HepG2 (cell line): Measurements from ENCODE around the gene PLAA. TPM values are rescaled to one million over a fixed set of nuclear protein-coding genes. Genes with fewer than 3 reads are reported as not detected.

Experiments used
- DNMT3B ChIP-seq: conservative IDR thresholded peaks from 2 replicates; pipeline ENCODE4 v1.6.1; 2016; ENCODE audit warnings: missing biosample characterization, control low read depth
- ETV5 ChIP-seq: IDR thresholded peaks from 2 replicates; pipeline ENCODE4 v1.6.1; 2018; ENCODE audit warnings: missing biosample characterization, missing genetic modification reagents, inconsistent platforms, borderline replicate concordance
- HMG20A ChIP-seq: IDR thresholded peaks from 2 replicates; pipeline ENCODE4 v1.6.1; 2016; ENCODE audit warnings: borderline replicate concordance
- KLF12 ChIP-seq: sonication (generic); formaldehyde crosslinking; IDR thresholded peaks from 2 replicates; pipeline ENCODE4 v1.4.0; 2020; ENCODE audit warnings: missing genetic modification reagents, borderline replicate concordance
- MAF1 ChIP-seq: sonication (generic); formaldehyde crosslinking; IDR thresholded peaks from 2 replicates; pipeline ENCODE4 v1.5.0; 2020; ENCODE audit warnings: missing genetic modification reagents, borderline replicate concordance
- MLLT10 ChIP-seq: sonication (generic); formaldehyde crosslinking; IDR thresholded peaks from 2 replicates; pipeline ENCODE4 v1.4.0; 2020; ENCODE audit warnings: missing genetic modification reagents
- NFE2L2 ChIP-seq: fragments of 150-350 bp; IDR thresholded peaks from 2 replicates; pipeline ENCODE4 v1.6.1; 2014; ENCODE audit warnings: low read length
- POLR2AphosphoS2 ChIP-seq: IDR thresholded peaks from 2 replicates; pipeline ENCODE4 v1.6.1; 2011; ENCODE audit warnings: low read depth, low read length, improper control_type of control experiment
- REL ChIP-seq: sonication (generic); formaldehyde crosslinking; conservative IDR thresholded peaks from 2 replicates; pipeline ENCODE4 v1.8.0; 2022; ENCODE audit warnings: mild to moderate bottlenecking, missing genetic modification reagents, moderate library complexity
- SMAD3 ChIP-seq: sonication (generic); formaldehyde crosslinking; IDR thresholded peaks from 2 replicates; pipeline ENCODE4 v1.4.0; 2020; ENCODE audit warnings: missing genetic modification reagents
- ZKSCAN1 ChIP-seq: fragments of 150-350 bp; IDR thresholded peaks from 2 replicates; pipeline ENCODE4 v1.6.1; 2014; ENCODE audit warnings: low read length
- ZNF230 ChIP-seq: sonication (generic); formaldehyde crosslinking; IDR thresholded peaks from 2 replicates; pipeline ENCODE4 v1.4.0; 2020; ENCODE audit warnings: mild to moderate bottlenecking, missing genetic modification reagents
- ZNF326 ChIP-seq: sonication (generic); formaldehyde crosslinking; IDR thresholded peaks from 2 replicates; pipeline ENCODE4 v1.4.0; 2020; ENCODE audit warnings: missing genetic modification reagents, borderline replicate concordance
- ZNF563 ChIP-seq: sonication (generic); formaldehyde crosslinking; IDR thresholded peaks from 2 replicates; pipeline ENCODE4 v1.8.0; 2022; ENCODE audit warnings: mild to moderate bottlenecking, moderate library complexity, missing genetic modification reagents
- ZNF615 ChIP-seq: sonication (generic); formaldehyde crosslinking; IDR thresholded peaks from 2 replicates; pipeline ENCODE4 v1.5.0; 2020; ENCODE audit warnings: mild to moderate bottlenecking, missing genetic modification reagents, borderline replicate concordance
- ZNF7 ChIP-seq: IDR thresholded peaks from 2 replicates; pipeline ENCODE4 v1.6.1; 2016; ENCODE audit warnings: missing biosample characterization, missing genetic modification reagents
- ZNF766 ChIP-seq: sonication (generic); formaldehyde crosslinking; IDR thresholded peaks from 2 replicates; pipeline ENCODE4 v1.5.0; 2020; ENCODE audit warnings: missing genetic modification reagents, borderline replicate concordance
- ZNF780A ChIP-seq: sonication (generic); formaldehyde crosslinking; IDR thresholded peaks from 2 replicates; pipeline ENCODE4 v1.8.0; 2022; ENCODE audit warnings: mild to moderate bottlenecking, missing genetic modification reagents, moderate library complexity
- ZSCAN21 ChIP-seq: sonication (generic); formaldehyde crosslinking; IDR thresholded peaks from 2 replicates; pipeline ENCODE4 v1.8.0; 2022; ENCODE audit warnings: mild to moderate bottlenecking, missing genetic modification reagents, moderate library complexity, borderline replicate concordance
- polyA plus RNA-seq, 8 experiments: library from polyadenylated mRNA; depleted of rRNA in 3 of 8; stranded (reverse) in 7 of 8; unstranded in 1 of 8; fragments of >200 nt; fragmentation: Illumina TruSeq in 4 of 8; extraction: Trizol in 4 of 8; gene quantifications; 2 replicates each; pipeline versions ENCODE4 v1.2.1 to v1.2.3, GENCODE V29; 2011 to 2016; ENCODE audit warnings: low read depth in 4 of 8, missing spikeins in 1 of 8, mixed read lengths in 1 of 8; ENCODE audit not compliant: insufficient read depth in 1 of 8
- total RNA-seq, 5 experiments: library from RNA; depleted of rRNA; stranded (reverse); fragments of >200 nt; fragmentation: Illumina TruSeq; extraction: Trizol; gene quantifications; 2 replicates each; pipeline ENCODE4 v1.2.3, GENCODE V29; 2016; ENCODE audit warnings: low read depth in 1 of 5
- TF ChIP-seq, protein P1 (sequence below): IDR thresholded peaks from 2 replicates; pipeline ENCODE4 v1.6.1; 2016; ENCODE audit warnings: mild to moderate bottlenecking, missing biosample characterization, missing genetic modification reagents
- TF ChIP-seq, protein P2 (sequence below): sonication (generic); formaldehyde crosslinking; IDR thresholded peaks from 2 replicates; pipeline ENCODE4 v1.8.0; 2022; ENCODE audit warnings: missing genetic modification reagents, low read depth, mild to moderate bottlenecking, borderline replicate concordance
- TF ChIP-seq, protein P3 (sequence below): sonication (generic); formaldehyde crosslinking; IDR thresholded peaks from 2 replicates; pipeline ENCODE4 v1.5.0; 2020; ENCODE audit warnings: mild to moderate bottlenecking, missing genetic modification reagents
- TF ChIP-seq, protein P4 (sequence below): sonication (generic); formaldehyde crosslinking; conservative IDR thresholded peaks from 2 replicates; pipeline ENCODE4 v1.8.0; 2022; ENCODE audit warnings: low read depth, missing genetic modification reagents
- TF ChIP-seq, protein P5 (sequence below): IDR thresholded peaks from 2 replicates; pipeline ENCODE4 v1.6.1; 2016; ENCODE audit warnings: mild to moderate bottlenecking

PLAA gene
- total and polyA plus RNA-seq, 2 of the 13 experiments (the other 11 are each of a cell fraction or from before 2014, with no cell fraction given): 5.8 to 22.9 TPM

DNA sequence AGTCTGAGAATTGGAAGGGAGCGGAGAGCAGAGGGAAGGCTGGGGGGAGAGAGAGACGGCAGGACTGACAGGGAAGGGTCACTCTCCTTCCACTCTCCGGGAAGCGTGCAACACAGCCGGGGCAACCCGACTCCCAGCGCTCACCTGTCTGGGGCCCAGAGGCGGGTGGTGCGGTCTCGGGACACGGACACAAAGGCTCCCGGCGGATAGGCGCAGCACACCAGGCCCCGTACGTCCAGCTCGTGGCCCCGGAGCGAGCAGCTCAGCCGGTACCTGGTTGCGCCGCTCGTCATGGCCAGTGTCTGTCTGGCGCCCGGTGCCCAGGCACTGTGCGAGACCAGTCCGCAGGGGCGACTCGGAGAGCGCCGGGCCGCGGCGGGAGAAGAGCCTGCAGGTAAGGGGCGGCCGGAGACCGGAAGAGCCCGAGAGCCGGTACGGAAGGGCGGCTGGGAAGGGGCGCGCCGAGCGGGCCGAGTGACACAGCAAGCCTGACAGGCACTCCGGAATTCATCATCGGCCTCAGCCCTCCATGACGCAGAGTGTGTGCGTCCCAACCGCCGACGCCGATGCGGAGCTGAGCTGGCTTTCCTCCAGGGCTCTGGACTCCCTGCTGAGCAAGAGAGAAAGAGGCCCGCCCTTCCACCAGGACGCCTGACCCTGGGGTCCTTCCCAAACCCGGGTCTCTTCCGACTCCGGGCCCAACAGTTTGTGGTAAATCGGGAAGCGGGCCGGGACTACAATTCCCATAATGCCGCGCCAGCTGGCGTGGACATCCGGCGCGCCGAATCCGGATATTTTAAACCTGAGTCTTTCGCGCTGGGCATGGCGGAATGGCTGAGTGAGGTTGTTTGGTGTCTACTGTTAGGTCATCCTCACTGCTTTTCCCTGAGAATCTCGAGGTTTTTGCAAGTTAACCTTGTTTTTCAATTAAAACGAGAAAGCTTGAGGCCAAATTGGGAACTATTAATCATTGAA is at the start of gene PLAA (continued):
- TF ChIP-seq ZKSCAN1 (no peak), ZNF780A (CRISPR knock-in tag) (no peak), ZNF615 (CRISPR knock-in tag) (no peak; the same call in 1 of the 2 replicates), SMAD3 (CRISPR knock-in tag) (peak; percentile 63), REL (no peak), ZSCAN21 (CRISPR knock-in tag) (peak; percentile 81; the same call in 1 of the 2 replicates), ZNF230 (CRISPR knock-in tag) (no peak), ZNF766 (CRISPR knock-in tag) (no peak), HMG20A (no peak), ZNF7 (CRISPR knock-in tag) (no peak), KLF12 (CRISPR knock-in tag) (no peak), MAF1 (no peak), NFE2L2 (peak; percentile 31; the same call in 1 of the 2 replicates), ZNF563 (0 out of 2 replicates have a peak, but pooled peaks have one; percentile 46), ETV5 (CRISPR knock-in tag) (peak; percentile 76), MLLT10 (no peak), DNMT3B (CRISPR knock-in tag) (no peak), ZNF326 (no peak), POLR2AphosphoS2 (no peak)
- TF ChIP-seq, protein P1, sequence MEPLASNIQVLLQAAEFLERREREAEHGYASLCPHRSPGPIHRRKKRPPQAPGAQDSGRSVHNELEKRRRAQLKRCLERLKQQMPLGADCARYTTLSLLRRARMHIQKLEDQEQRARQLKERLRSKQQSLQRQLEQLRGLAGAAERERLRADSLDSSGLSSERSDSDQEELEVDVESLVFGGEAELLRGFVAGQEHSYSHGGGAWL (CRISPR knock-in tag): peak; percentile 72; the same call in 1 of the 2 replicates
- TF ChIP-seq, protein P2, sequence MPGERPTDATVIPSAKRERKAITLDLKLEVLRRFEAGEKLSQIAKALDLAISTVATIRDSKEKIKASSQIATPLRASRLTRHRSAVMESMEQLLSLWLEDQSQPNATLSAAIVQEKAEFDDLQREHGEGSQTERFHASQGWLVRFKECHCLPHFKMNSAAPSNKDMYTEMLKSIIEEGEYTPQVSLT (CRISPR knock-in tag): no peak
- TF ChIP-seq, protein P3, sequence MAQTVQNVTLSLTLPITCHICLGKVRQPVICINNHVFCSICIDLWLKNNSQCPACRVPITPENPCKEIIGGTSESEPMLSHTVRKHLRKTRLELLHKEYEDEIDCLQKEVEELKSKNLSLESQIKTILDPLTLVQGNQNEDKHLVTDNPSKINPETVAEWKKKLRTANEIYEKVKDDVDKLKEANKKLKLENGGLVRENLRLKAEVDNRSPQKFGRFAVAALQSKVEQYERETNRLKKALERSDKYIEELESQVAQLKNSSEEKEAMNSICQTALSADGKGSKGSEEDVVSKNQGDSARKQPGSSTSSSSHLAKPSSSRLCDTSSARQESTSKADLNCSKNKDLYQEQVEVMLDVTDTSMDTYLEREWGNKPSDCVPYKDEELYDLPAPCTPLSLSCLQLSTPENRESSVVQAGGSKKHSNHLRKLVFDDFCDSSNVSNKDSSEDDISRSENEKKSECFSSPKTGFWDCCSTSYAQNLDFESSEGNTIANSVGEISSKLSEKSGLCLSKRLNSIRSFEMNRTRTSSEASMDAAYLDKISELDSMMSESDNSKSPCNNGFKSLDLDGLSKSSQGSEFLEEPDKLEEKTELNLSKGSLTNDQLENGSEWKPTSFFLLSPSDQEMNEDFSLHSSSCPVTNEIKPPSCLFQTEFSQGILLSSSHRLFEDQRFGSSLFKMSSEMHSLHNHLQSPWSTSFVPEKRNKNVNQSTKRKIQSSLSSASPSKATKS: no peak
- TF ChIP-seq, protein P4, sequence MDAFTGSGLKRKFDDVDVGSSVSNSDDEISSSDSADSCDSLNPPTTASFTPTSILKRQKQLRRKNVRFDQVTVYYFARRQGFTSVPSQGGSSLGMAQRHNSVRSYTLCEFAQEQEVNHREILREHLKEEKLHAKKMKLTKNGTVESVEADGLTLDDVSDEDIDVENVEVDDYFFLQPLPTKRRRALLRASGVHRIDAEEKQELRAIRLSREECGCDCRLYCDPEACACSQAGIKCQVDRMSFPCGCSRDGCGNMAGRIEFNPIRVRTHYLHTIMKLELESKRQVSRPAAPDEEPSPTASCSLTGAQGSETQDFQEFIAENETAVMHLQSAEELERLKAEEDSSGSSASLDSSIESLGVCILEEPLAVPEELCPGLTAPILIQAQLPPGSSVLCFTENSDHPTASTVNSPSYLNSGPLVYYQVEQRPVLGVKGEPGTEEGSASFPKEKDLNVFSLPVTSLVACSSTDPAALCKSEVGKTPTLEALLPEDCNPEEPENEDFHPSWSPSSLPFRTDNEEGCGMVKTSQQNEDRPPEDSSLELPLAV: no peak
- TF ChIP-seq, protein P5, sequence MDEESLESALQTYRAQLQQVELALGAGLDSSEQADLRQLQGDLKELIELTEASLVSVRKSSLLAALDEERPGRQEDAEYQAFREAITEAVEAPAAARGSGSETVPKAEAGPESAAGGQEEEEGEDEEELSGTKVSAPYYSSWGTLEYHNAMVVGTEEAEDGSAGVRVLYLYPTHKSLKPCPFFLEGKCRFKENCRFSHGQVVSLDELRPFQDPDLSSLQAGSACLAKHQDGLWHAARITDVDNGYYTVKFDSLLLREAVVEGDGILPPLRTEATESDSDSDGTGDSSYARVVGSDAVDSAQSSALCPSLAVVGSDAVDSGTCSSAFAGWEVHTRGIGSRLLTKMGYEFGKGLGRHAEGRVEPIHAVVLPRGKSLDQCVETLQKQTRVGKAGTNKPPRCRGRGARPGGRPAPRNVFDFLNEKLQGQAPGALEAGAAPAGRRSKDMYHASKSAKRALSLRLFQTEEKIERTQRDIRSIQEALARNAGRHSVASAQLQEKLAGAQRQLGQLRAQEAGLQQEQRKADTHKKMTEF: peak; percentile 90
